IMR-90 (cell line): ENCODE results near the gene OGA.

Source experiments
- CEBPB ChIP-seq: IDR thresholded peaks from 2 replicates; pipeline ENCODE4 v1.6.1; 2012; ENCODE audit warnings: low read depth, low read length, improper control_type of control experiment
- CTCF ChIP-seq: conservative IDR thresholded peaks from 2 replicates; pipeline ENCODE4 v1.5.1; 2012; ENCODE audit warnings: mild to moderate bottlenecking, low read depth, low read length, improper control_type of control experiment
- FOS ChIP-seq: fragments of 150-350 bp; IDR thresholded peaks from 2 replicates; pipeline ENCODE4 v1.6.1; 2016; ENCODE audit warnings: low read depth, low read length
- POLR2A ChIP-seq: IDR thresholded peaks from 2 replicates; pipeline ENCODE4 v1.6.1; 2012; ENCODE audit warnings: mild to moderate bottlenecking, low read depth, low read length

DNA sequence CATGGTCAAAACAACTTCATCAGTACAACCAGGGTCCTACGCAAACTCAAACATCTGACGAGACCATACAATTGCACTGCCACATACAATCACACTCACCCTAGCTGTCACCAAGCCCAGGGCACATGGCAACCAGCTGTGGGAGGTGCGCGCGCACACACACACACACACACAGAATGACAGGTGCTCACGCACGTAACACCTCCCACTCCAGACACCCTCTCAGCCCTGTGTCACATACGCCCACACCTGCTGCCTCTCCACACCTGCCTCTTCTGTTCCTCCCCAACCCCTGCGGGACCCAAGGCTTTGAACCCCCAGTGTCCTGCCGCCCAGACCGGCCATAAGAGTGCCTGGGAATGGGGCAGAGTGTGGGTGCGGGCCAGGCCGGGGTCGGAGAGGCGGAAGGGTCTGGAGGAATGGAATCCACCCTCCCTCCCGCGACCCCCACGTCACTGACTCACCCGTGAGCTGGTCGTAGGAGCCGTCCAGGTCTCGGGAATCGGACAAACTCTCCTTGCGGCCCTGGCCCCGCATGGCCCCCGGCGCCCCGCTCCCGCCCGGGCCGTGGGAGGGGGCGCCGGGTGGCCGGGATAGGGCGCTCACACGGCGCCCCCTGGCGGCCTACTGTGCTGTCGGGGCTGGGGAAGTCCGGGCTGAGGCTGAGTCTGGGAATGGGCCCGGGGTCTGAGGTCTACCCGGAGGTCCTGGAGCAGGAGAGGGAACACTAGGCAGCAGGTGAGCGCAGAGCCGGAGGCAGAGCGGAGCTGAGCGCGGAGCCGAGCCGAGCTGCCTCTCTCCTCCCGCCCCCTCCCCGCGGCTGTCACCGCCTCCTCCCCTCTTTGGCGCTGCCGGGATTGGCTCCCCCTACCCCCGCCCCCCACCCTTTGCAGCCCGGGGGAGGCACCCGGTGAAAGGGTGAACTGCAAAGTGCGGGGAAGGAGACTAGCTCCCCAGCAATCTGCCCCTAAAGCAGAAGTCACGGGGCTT, 25.1 kb upstream of the OGA start, which contains the start of gene KCNIP2:
- TF ChIP-seq CTCF (peak; percentile 39), POLR2A (no peak), CEBPB (no peak), FOS (no peak)
